Measurements from ENCODE around the gene SPTBN1.
"Not testable (repeated sequence)": the region's sequence is repeated elsewhere in the genome, so short reads cannot be mapped to it uniquely, and the experiment has no call there.

The SPTBN1 gene

GRCh38 chr2:54504866-54505265, 48.7 kb downstream of the SPTBN1 start:
- DNase-seq = no peak

GRCh38 chr2:54508541-54508940, 52.4 kb downstream of the SPTBN1 start:
- DNase-seq = no peak

GRCh38 chr2:54509043-54509442, 52.9 kb downstream of the SPTBN1 start:
- DNase-seq = not testable (repeated sequence)

GRCh38 chr2:54510916-54511315, 54.8 kb downstream of the SPTBN1 start:
- DNase-seq = no peak

- DNase-seq = no peak
These were observed 56.1 kb downstream of the SPTBN1 start for GRCh38 chr2:54512183-54512582.

- DNase-seq = no peak
These were observed 56.7 kb downstream of the SPTBN1 start for GRCh38 chr2:54512663-54513362.

- no peak for DNase-seq
These were observed 57.2 kb downstream of the SPTBN1 start for GRCh38 chr2:54513363-54513715.

GRCh38 chr2:54514822-54515569, 58.9 kb downstream of the SPTBN1 start:
- no peak for DNase-seq

GRCh38 chr2:54516842-54517241, 60.7 kb downstream of the SPTBN1 start:
- no peak for DNase-seq

- DNase-seq = not testable (repeated sequence)
These were observed 61.9 kb downstream of the SPTBN1 start for GRCh38 chr2:54518016-54518415.

- no peak for DNase-seq
These were observed 62.3 kb downstream of the SPTBN1 start for GRCh38 chr2:54518430-54518829.

GRCh38 chr2:54519841-54520459, 63.8 kb downstream of the SPTBN1 start:
- no peak for DNase-seq

- no peak for DNase-seq
These were observed 64.6 kb downstream of the SPTBN1 start for GRCh38 chr2:54520687-54521086.

GRCh38 chr2:54522624-54523281, 66.6 kb downstream of the SPTBN1 start:
- peak; percentile 76 for DNase-seq

GRCh38 chr2:54523324-54523959, 67.3 kb downstream of the SPTBN1 start:
- no peak for DNase-seq

- DNase-seq = no peak
These were observed 68.3 kb downstream of the SPTBN1 start for GRCh38 chr2:54524226-54524991.

GRCh38 chr2:54525321-54525720, 69.2 kb downstream of the SPTBN1 start:
- no peak for DNase-seq

GRCh38 chr2:54526226-54526879, 70.2 kb downstream of the SPTBN1 start:
- DNase-seq = no peak

GRCh38 chr2:54528311-54528955, 72.3 kb downstream of the SPTBN1 start:
- no peak for DNase-seq

GRCh38 chr2:54529518-54529917, 73.4 kb downstream of the SPTBN1 start:
- not testable (repeated sequence) for DNase-seq

- no peak for DNase-seq
These were observed 73.8 kb downstream of the SPTBN1 start for GRCh38 chr2:54529935-54530334.

Data from NCI-H1105 (cell line).